H9 (cell line): ENCODE results near the gene POT1. TPM values are rescaled to one million over a fixed set of nuclear protein-coding genes. Genes with fewer than 3 reads are reported as not detected.

Source experiments
- DNase-seq: peaks from one replicate; pipeline ENCODE4 v3.0.0-alpha.2; 2017
- H2AFZ ChIP-seq: one replicate; pipeline ENCODE4 v1.6.1; 2013; ENCODE audit warnings: mild to moderate bottlenecking, low read length, control low read depth, moderate library complexity
- H2AK5ac ChIP-seq: 2 replicates; pipeline ENCODE4 v1.6.1; 2013; ENCODE audit warnings: low read length, control low read depth, mixed read lengths; ENCODE audit not compliant: insufficient read length
- H2BK120ac ChIP-seq: one replicate; pipeline ENCODE4 v1.6.1; 2013; ENCODE audit warnings: low read depth, mild to moderate bottlenecking, low read length, control low read depth, inconsistent platforms; ENCODE audit not compliant: poor library complexity, severe bottlenecking
- H2BK12ac ChIP-seq: 2 replicates; pipeline ENCODE4 v1.6.1; 2013; ENCODE audit warnings: low read length, control low read depth, mixed read lengths, low read depth; ENCODE audit not compliant: insufficient read length
- H2BK15ac ChIP-seq: 2 replicates; pipeline ENCODE4 v1.6.1; 2013; ENCODE audit warnings: low read depth, low read length, control low read depth
- H2BK20ac ChIP-seq: one replicate; pipeline ENCODE4 v1.6.1; 2013; ENCODE audit warnings: low read depth, mild to moderate bottlenecking, low read length, control low read depth, inconsistent platforms; ENCODE audit not compliant: poor library complexity, severe bottlenecking
- H2BK5ac ChIP-seq: 2 replicates; pipeline ENCODE4 v1.6.1; 2013; ENCODE audit warnings: low read length, control low read depth, mixed read lengths; ENCODE audit not compliant: insufficient read length
- H3K14ac ChIP-seq: 2 replicates; pipeline ENCODE4 v1.6.1; 2013; ENCODE audit warnings: low read length, control low read depth; ENCODE audit not compliant: insufficient read depth
- H3K18ac ChIP-seq: 2 replicates; pipeline ENCODE4 v1.6.1; 2013; ENCODE audit warnings: low read depth, mild to moderate bottlenecking, mixed read lengths, low read length, control low read depth; ENCODE audit not compliant: insufficient read length
- H3K23ac ChIP-seq: 2 replicates; pipeline ENCODE4 v1.6.1; 2013; ENCODE audit warnings: low read length, control low read depth, mixed read lengths, low read depth; ENCODE audit not compliant: insufficient read length
- H3K23me2 ChIP-seq: 2 replicates; pipeline ENCODE4 v1.6.1; 2013; ENCODE audit warnings: low read depth, mild to moderate bottlenecking, mixed read lengths, low read length, control low read depth; ENCODE audit not compliant: insufficient read length, poor library complexity, severe bottlenecking
- H3K27ac ChIP-seq: 2 replicates; pipeline ENCODE4 v1.5.1; 2013; ENCODE audit warnings: low read length, control low read depth, mixed read lengths, low read depth; ENCODE audit not compliant: insufficient read length
- H3K27me3 ChIP-seq: 2 replicates; pipeline ENCODE4 v1.6.1; 2013; ENCODE audit warnings: low read length, control low read depth, inconsistent platforms; ENCODE audit not compliant: insufficient read depth
- H3K4ac ChIP-seq: 2 replicates; pipeline ENCODE4 v1.6.1; 2013; ENCODE audit warnings: low read depth, mild to moderate bottlenecking, control low read depth, inconsistent platforms, low read length, moderate library complexity
- H3K4me1 ChIP-seq: 2 replicates; pipeline ENCODE4 v1.6.1; 2013; ENCODE audit warnings: low read length, control low read depth, inconsistent platforms; ENCODE audit not compliant: insufficient read depth
- H3K4me2 ChIP-seq: 2 replicates; pipeline ENCODE4 v1.6.1; 2013; ENCODE audit warnings: low read length, control low read depth, mixed read lengths; ENCODE audit not compliant: insufficient read length, insufficient read depth
- H3K56ac ChIP-seq: 2 replicates; pipeline ENCODE4 v1.6.1; 2013; ENCODE audit warnings: low read depth, mild to moderate bottlenecking, mixed read lengths, low read length, control low read depth; ENCODE audit not compliant: insufficient read length
- H3K79me1 ChIP-seq: 2 replicates; pipeline ENCODE4 v1.6.1; 2013; ENCODE audit warnings: low read depth, mild to moderate bottlenecking, moderate library complexity, low read length, control low read depth, inconsistent platforms; ENCODE audit not compliant: insufficient read depth, poor library complexity, severe bottlenecking
- H3K79me2 ChIP-seq: 2 replicates; pipeline ENCODE4 v1.6.1; 2013; ENCODE audit warnings: low read length, control low read depth, inconsistent platforms; ENCODE audit not compliant: insufficient read depth
- H3K9ac ChIP-seq: 2 replicates; pipeline ENCODE4 v1.6.1; 2013; ENCODE audit warnings: low read length, control low read depth, mixed read lengths; ENCODE audit not compliant: insufficient read length; ENCODE audit errors: extremely low read depth
- H3K9me3 ChIP-seq: one replicate; pipeline ENCODE4 v1.6.1; 2013; ENCODE audit warnings: low read depth, low read length, inconsistent platforms; ENCODE audit not compliant: control insufficient read depth
- H3T11ph ChIP-seq: one replicate; pipeline ENCODE4 v1.6.1; 2013; ENCODE audit warnings: mild to moderate bottlenecking, low read length, control low read depth, inconsistent platforms
- H4K20me1 ChIP-seq: one replicate; pipeline ENCODE4 v1.6.1; 2013; ENCODE audit not compliant: control insufficient read depth, insufficient read length, insufficient read depth
- H4K5ac ChIP-seq: 2 replicates; pipeline ENCODE4 v1.6.1; 2013; ENCODE audit warnings: low read depth, mild to moderate bottlenecking, mixed read lengths, low read length, control low read depth; ENCODE audit not compliant: insufficient read length
- H4K8ac ChIP-seq: replicated peaks from 2 replicates; pipeline ENCODE4 v1.6.1; 2013; ENCODE audit warnings: low read length, control low read depth, mixed read lengths, low read depth; ENCODE audit not compliant: insufficient read length
- H4K91ac ChIP-seq: 2 replicates; pipeline ENCODE4 v1.6.1; 2013; ENCODE audit warnings: low read depth, mild to moderate bottlenecking, moderate library complexity, mixed read lengths, low read length, control low read depth; ENCODE audit not compliant: insufficient read length
- H3K27ac Mint-ChIP-seq, 3 experiments: 2 replicates in 2 of 3; 3 replicates in 1 of 3; pipeline ENCODE4 v1.8.0; 2020 to 2021; ENCODE audit warnings: mixed read lengths in 3 of 3, mild to moderate bottlenecking in 1 of 3, moderate library complexity in 1 of 3
- H3K27me3 Mint-ChIP-seq: 2 replicates; pipeline ENCODE4 v1.8.0; 2021; ENCODE audit warnings: low read depth, mild to moderate bottlenecking, moderate library complexity, mixed read lengths
- H3K36me3 Mint-ChIP-seq, 3 experiments: 2 replicates in 2 of 3; 3 replicates in 1 of 3; pipeline ENCODE4 v1.8.0; 2020 to 2021; ENCODE audit warnings: low read depth in 3 of 3, mixed read lengths in 3 of 3; ENCODE audit not compliant: insufficient read depth in 1 of 3
- H3K4me1 Mint-ChIP-seq, 2 experiments: 2 replicates each; pipeline ENCODE4 v1.8.0; 2020; ENCODE audit warnings: mixed read lengths in 2 of 2
- H3K4me3 Mint-ChIP-seq, 2 experiments: 2 replicates in 1 of 2; 3 replicates in 1 of 2; pipeline ENCODE4 v1.8.0; 2020 to 2021; ENCODE audit warnings: mild to moderate bottlenecking in 2 of 2, mixed read lengths in 2 of 2, moderate library complexity in 1 of 2
- H3K9me3 Mint-ChIP-seq, 2 experiments: 2 replicates in 1 of 2; 3 replicates in 1 of 2; pipeline ENCODE4 v1.8.0; 2020; ENCODE audit warnings: mild to moderate bottlenecking in 2 of 2, mixed read lengths in 2 of 2, moderate library complexity in 1 of 2
- WGBS: extraction: QIAGEN DNeasy Blood & Tissue Kit; methylation state at CpG from one replicate; pipeline ENCODE4 v1.1.7; 2013; ENCODE audit warnings: missing lambda C conversion rate, low lambda C conversion rate, mixed read lengths; ENCODE audit not compliant: insufficient read length; ENCODE audit errors: extremely low coverage; 5-methylcytosine and 5-hydroxymethylcytosine counted together
- total RNA-seq: library from RNA; stranded (reverse); gene quantifications from 2 replicates; pipeline ENCODE4 v1.2.1, GENCODE V29; 2021
- TF ChIP-seq, protein P1 (sequence below): fragments of 200-600 bp; sonication (generic); conservative IDR thresholded peaks from 3 replicates; pipeline ENCODE4 v1.8.0; 2021; ENCODE audit warnings: antibody characterized with exemption, mild to moderate bottlenecking

Gene POT1
- total RNA-seq, 1 experiment from 2014 or later, result 23.4 TPM

DNA sequence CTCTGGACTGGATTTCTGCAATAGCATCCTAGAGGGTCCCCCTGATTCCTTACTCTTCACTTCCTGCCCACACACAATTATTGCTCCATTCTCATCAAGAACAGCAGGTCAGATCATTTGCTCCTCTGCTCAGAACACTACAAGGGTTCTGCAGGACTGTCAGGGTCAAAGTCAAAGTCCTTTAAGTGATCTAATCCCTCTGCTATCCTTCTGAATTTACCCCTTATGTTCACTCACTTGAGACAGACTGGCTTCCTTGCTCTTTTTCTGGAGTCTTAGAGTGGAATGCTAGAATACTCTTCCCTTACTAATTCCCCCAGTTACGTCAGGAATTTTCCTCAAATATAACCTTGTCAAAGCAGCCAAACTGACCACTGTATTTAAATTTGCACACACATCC lies 7.5 kb upstream of the POT1 start:
- Histone ChIP-seq H3K9ac (no peak overlapping the region), H2AK5ac (no peak overlapping the region), H4K20me1 (no peaks in the 10 kb centered on the region), H3K18ac (no peak overlapping the region), H3K79me2 (no peaks in the 10 kb centered on the region), H3T11ph (no peak overlapping the region), H3K27me3 (no peaks in the 10 kb centered on the region), H3K14ac (no peak overlapping the region), H3K4me1 (no peaks in the 10 kb centered on the region), H2BK12ac (no peak overlapping the region), H2BK15ac (no peak overlapping the region), H2BK5ac (no peak overlapping the region), H3K23ac (no peak overlapping the region), H2BK20ac (no peak overlapping the region), H3K27ac (no peak overlapping the region), H4K91ac (no peak overlapping the region), H3K23me2 (no peaks in the 10 kb centered on the region), H4K8ac (no peak overlapping the region), H2AFZ (no peak overlapping the region), H3K4me2 (no peak overlapping the region), H4K5ac (no peak overlapping the region), H3K79me1 (no peaks in the 10 kb centered on the region), H3K56ac (no peak overlapping the region), H3K4ac (no peak overlapping the region), H3K9me3 (no peaks in the 10 kb centered on the region), H2BK120ac (no peak overlapping the region)
- TF ChIP-seq, protein P1, sequence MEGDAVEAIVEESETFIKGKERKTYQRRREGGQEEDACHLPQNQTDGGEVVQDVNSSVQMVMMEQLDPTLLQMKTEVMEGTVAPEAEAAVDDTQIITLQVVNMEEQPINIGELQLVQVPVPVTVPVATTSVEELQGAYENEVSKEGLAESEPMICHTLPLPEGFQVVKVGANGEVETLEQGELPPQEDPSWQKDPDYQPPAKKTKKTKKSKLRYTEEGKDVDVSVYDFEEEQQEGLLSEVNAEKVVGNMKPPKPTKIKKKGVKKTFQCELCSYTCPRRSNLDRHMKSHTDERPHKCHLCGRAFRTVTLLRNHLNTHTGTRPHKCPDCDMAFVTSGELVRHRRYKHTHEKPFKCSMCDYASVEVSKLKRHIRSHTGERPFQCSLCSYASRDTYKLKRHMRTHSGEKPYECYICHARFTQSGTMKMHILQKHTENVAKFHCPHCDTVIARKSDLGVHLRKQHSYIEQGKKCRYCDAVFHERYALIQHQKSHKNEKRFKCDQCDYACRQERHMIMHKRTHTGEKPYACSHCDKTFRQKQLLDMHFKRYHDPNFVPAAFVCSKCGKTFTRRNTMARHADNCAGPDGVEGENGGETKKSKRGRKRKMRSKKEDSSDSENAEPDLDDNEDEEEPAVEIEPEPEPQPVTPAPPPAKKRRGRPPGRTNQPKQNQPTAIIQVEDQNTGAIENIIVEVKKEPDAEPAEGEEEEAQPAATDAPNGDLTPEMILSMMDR, result no peak
- Mint-ChIP-seq H3K27ac (no peak overlapping the region), H3K36me3 (no peaks in the 10 kb centered on the region), H3K4me1 (peaks cover 3% of the 10 kb centered on the region in 2 experiments; a peak in 3 of 4 replicates), H3K27me3 (no peaks in the 10 kb centered on the region), H3K4me3 (no peak overlapping the region), H3K9me3 (no peaks in the 10 kb centered on the region)
- DNase-seq, result no peak
- no CpG with 5 or more reads among the region's 1 CpG for WGBS
